Measurements from ENCODE around the gene MPP3. TPM values are rescaled to one million over a fixed set of nuclear protein-coding genes. Genes with fewer than 3 reads are reported as not detected.
"Not testable (repeated sequence)": the region's sequence is repeated elsewhere in the genome, so short reads cannot be mapped to it uniquely, and the experiment has no call there.

Gene MPP3
- total RNA-seq, 1 donor: 9.1 TPM

GRCh38 chr17:43845766-43846165 lies 12.8 kb upstream of the MPP3 start:
- TF ChIP-seq CTCF (IDR thresholded peaks at IDR 0.05; ENCODE audit: insufficient read depth, low read depth, low read length): no peak

GRCh38 chr17:43844241-43844640 lies 11.3 kb upstream of the MPP3 start:
- no peak for DNase-seq (ENCODE audit: low read depth)
- no peak overlapping the region for H3K4me3 ChIP-seq (ENCODE audit: low read depth, low read length)
- TF ChIP-seq CTCF (IDR thresholded peaks at IDR 0.05; ENCODE audit: insufficient read depth, low read depth, low read length): no peak

More at GRCh38 chr17:43845766-43846165, 12.8 kb upstream of the MPP3 start:
- no peak for DNase-seq (ENCODE audit: low read depth)
- H3K4me3 ChIP-seq (ENCODE audit: low read depth, low read length): no peak overlapping the region

- no peak for TF ChIP-seq CTCF (IDR thresholded peaks at IDR 0.05; ENCODE audit: insufficient read depth, low read depth, low read length)
These were observed 10.0 kb upstream of the MPP3 start for GRCh38 chr17:43842975-43843325.

GRCh38 chr17:43842091-43842974 lies 9.4 kb upstream of the MPP3 start:
- peak; percentile 61 for DNase-seq (ENCODE audit: low read depth)
- H3K4me3 ChIP-seq (ENCODE audit: low read depth, low read length): not testable (repeated sequence)

More at GRCh38 chr17:43842975-43843325, 10.0 kb upstream of the MPP3 start:
- DNase-seq (ENCODE audit: low read depth): no peak
- H3K4me3 ChIP-seq (ENCODE audit: low read depth, low read length): no peak overlapping the region

- no peak for TF ChIP-seq CTCF (IDR thresholded peaks at IDR 0.05; ENCODE audit: insufficient read depth, low read depth, low read length)
- H3K4me3 ChIP-seq (ENCODE audit: low read depth, low read length): no peak overlapping the region
- DNase-seq (ENCODE audit: low read depth): no peak
These were observed 8.3 kb upstream of the MPP3 start for GRCh38 chr17:43841282-43841681.

- DNase-seq (ENCODE audit: low read depth): peak; percentile 47
- peak; percentile 46 for TF ChIP-seq CTCF (IDR thresholded peaks at IDR 0.05; ENCODE audit: insufficient read depth, low read depth, low read length)
These were observed 7.9 kb upstream of the MPP3 start for GRCh38 chr17:43840814-43841213.

GRCh38 chr17:43839670-43840108 lies 6.7 kb upstream of the MPP3 start:
- TF ChIP-seq CTCF (IDR thresholded peaks at IDR 0.05; ENCODE audit: insufficient read depth, low read depth, low read length): no peak
- no peak overlapping the region for H3K4me3 ChIP-seq (ENCODE audit: low read depth, low read length)
- no peak for DNase-seq (ENCODE audit: low read depth)

More at GRCh38 chr17:43840814-43841213, 7.9 kb upstream of the MPP3 start:
- no peak overlapping the region for H3K4me3 ChIP-seq (ENCODE audit: low read depth, low read length)
